Measurements from ENCODE around the gene MGMT. TPM values are rescaled to one million over a fixed set of nuclear protein-coding genes. Genes with fewer than 3 reads are reported as not detected.

The MGMT gene
- total RNA-seq, 2 experiments from 2014 or later: 9.0 to 9.6 TPM

GRCh38 chr10:129807211-129807610 lies 340.2 kb downstream of the MGMT start:
- peaks cover 4% of the 10 kb centered on the region for H3K9me3 Mint-ChIP-seq
- no peak overlapping the region for H3K27ac Mint-ChIP-seq
- intact Hi-C loops (cut with DNase I, micrococcal nuclease): no loop called here
- TF ChIP-seq CTCF (IDR thresholded peaks at IDR 0.05): no peak
- H3K9me3 ChIP-seq (ENCODE audit: control insufficient read depth in 1 of 2, insufficient read depth in 1 of 2, low read length in 2 of 2): peaks cover 14 to 53% of the 10 kb centered on the region in 2 experiments
- H3K27ac ChIP-seq (ENCODE audit: low read depth in 1 of 2, low read length in 2 of 2): no peak overlapping the region
- no peak for DNase-seq
- H3K4me1 Mint-ChIP-seq (ENCODE audit: low read depth): no peaks in the 10 kb centered on the region
- no peak overlapping the region for H3K4me3 ChIP-seq (ENCODE audit: low read length)
- no peak overlapping the region for H3K4me3 Mint-ChIP-seq
- H3K36me3 Mint-ChIP-seq (ENCODE audit: low read depth): no peaks in the 10 kb centered on the region
- no peaks in the 10 kb centered on the region for H3K4me1 ChIP-seq (ENCODE audit: insufficient read depth, low read length)
- ATAC-seq (ENCODE audit: poor library complexity): no peak
- CTCF ChIA-PET: no interaction called here
- H3K27me3 ChIP-seq (ENCODE audit: control insufficient read depth in 1 of 2, insufficient read depth in 2 of 2, low read length in 2 of 2): no peaks in the 10 kb centered on the region
- POLR2A ChIA-PET: no interaction called here
- no peaks in the 10 kb centered on the region for H3K36me3 ChIP-seq (ENCODE audit: insufficient read depth, low read length)
- no peaks in the 10 kb centered on the region for H3K27me3 Mint-ChIP-seq

GRCh38 chr10:129808092-129808983 lies 341.3 kb downstream of the MGMT start:
- DNase-seq: no peak
- ChIA-PET CTCF (no interaction called here), POLR2A (no interaction called here)
- Mint-ChIP-seq H3K9me3 (peaks cover 4% of the 10 kb centered on the region), H3K36me3 (ENCODE audit: low read depth) (no peaks in the 10 kb centered on the region), H3K27me3 (peaks cover 3% of the 10 kb centered on the region), H3K4me3 (no peak overlapping the region), H3K4me1 (ENCODE audit: low read depth) (no peaks in the 10 kb centered on the region), H3K27ac (no peak overlapping the region)
- intact Hi-C loops (cut with DNase I, micrococcal nuclease): no loop called here
- Histone ChIP-seq H3K36me3 (ENCODE audit: insufficient read depth, low read length) (no peaks in the 10 kb centered on the region), H3K27ac (ENCODE audit: low read depth in 1 of 2, low read length in 2 of 2) (no peak overlapping the region), H3K4me3 (ENCODE audit: low read length) (no peak overlapping the region), H3K27me3 (ENCODE audit: control insufficient read depth in 1 of 2, insufficient read depth in 2 of 2, low read length in 2 of 2) (no peaks in the 10 kb centered on the region), H3K9me3 (ENCODE audit: control insufficient read depth in 1 of 2, insufficient read depth in 1 of 2, low read length in 2 of 2) (peaks cover 9 to 45% of the 10 kb centered on the region in 2 experiments), H3K4me1 (ENCODE audit: insufficient read depth, low read length) (no peaks in the 10 kb centered on the region)
- TF ChIP-seq CTCF (IDR thresholded peaks at IDR 0.05): no peak
- ATAC-seq (ENCODE audit: poor library complexity): no peak

GRCh38 chr10:129809431-129809830 lies 342.4 kb downstream of the MGMT start:
- Histone ChIP-seq H3K9me3 (ENCODE audit: control insufficient read depth in 1 of 2, insufficient read depth in 1 of 2, low read length in 2 of 2) (peaks cover 0 to 47% of the 10 kb centered on the region in 2 experiments), H3K4me3 (ENCODE audit: low read length) (no peak overlapping the region), H3K27me3 (ENCODE audit: control insufficient read depth in 1 of 2, insufficient read depth in 2 of 2, low read length in 2 of 2) (no peaks in the 10 kb centered on the region), H3K4me1 (ENCODE audit: insufficient read depth, low read length) (no peaks in the 10 kb centered on the region), H3K27ac (ENCODE audit: low read depth in 1 of 2, low read length in 2 of 2) (no peak overlapping the region), H3K36me3 (ENCODE audit: insufficient read depth, low read length) (no peaks in the 10 kb centered on the region)
- ATAC-seq (ENCODE audit: poor library complexity) (no peak), DNase-seq (no peak)
- Mint-ChIP-seq H3K27me3 (peaks cover 3% of the 10 kb centered on the region), H3K9me3 (peaks cover 4% of the 10 kb centered on the region), H3K27ac (no peak overlapping the region), H3K36me3 (ENCODE audit: low read depth) (no peaks in the 10 kb centered on the region), H3K4me3 (no peak overlapping the region), H3K4me1 (ENCODE audit: low read depth) (no peaks in the 10 kb centered on the region)
- ChIA-PET CTCF (no interaction called here), POLR2A (no interaction called here)
- no peak for TF ChIP-seq CTCF (IDR thresholded peaks at IDR 0.05)
- intact Hi-C loops (cut with DNase I, micrococcal nuclease): no loop called here
